GM18511 (cell line): Measurements from ENCODE around the gene NCK2.

Experiments used
- ATAC-seq: cut with Tn5 transposase; IDR thresholded peaks from one replicate; pipeline ENCODE4 v1.9.1; 2021; ENCODE audit warnings: mild to moderate bottlenecking, moderate library complexity; ENCODE audit not compliant: unreplicated experiment

Gene NCK2

DNA sequence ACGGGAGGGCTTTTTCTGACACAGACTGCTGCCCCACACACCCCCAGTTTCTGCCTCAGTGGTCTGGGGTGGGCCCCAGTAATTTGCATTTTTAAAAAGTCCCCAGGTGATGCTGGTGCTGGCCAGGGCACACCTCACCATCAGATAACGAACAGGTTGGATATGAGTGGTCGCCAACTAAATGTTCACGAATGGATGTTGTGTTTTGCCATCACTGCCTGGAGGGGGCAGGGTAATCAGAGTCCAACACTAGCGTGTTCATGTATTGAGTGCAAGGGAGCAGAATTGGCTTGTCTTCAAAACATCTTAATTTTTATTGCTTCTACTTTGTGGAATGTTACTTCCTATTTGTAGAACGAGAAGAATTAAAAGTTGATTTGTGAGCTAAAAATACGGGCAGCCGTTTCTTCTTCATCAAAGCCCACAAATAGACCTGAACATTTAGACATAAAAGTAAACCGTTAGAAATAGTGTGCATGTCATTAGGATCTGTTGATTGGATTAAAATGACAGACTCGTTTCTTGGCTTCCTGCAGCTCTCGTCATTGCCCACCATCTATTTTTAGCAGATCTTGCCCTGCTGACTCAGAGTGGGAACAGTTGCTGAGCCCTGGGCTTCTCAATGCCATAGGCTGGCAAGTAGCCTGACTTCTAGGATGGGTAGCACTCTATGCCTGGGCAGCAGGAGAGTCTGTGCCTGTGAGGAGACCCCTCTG lies 45.2 kb downstream of the NCK2 start:
- peak; percentile 93 for ATAC-seq

DNA sequence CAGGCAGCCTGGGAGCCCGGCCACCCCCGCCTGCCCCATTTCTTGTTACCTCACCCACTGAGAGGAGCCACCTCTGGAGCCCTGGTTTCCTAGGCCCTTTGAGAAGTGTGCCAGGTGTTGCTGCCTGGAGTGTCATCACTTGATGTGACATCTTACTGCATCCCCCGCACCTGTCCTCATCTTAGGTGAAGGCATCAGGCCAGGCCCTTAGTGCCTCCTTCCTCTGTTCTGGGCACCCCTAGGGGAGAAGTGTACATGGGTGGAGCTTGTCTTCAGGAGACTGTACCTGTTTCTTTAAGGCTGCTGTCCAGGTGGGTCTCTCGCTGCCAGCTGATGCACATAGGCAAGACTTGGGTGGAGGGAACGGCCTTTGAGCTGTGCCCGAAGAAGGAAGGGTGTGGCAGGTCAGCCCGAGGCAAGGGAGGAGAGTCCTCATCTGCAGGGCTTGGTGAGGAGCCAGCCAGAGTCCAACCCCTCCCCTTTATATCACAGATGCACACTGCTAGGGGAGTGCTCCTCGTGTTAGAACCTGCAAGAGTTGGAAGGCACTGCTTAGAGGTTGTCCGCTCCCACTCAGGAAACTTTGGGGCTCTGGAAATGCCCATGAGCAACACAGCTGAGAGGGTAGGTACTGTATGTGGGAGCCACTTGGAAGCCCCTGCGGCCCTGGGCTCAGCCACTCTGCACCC lies 45.9 kb downstream of the NCK2 start:
- peak; percentile 40 for ATAC-seq

DNA sequence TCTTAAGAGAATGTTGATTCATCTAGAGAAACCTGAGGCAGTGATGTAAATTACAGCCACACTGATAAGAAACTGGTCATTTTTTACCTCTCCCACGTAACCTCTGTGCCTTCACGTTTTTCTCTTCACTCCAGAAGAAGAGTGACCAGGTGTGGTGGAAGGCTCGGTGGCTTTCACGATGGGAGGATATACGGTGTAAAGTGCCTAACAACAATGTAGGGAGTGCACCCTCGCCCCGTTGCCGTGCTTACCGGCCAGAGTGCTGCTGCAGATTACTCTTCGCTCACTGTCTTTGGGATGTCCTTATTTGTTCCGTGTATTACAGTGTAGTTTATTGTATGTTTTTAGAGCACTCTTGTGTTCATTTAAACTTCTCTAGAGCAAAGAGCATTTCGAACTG lies 46.5 kb downstream of the NCK2 start:
- ATAC-seq, result no peak

DNA sequence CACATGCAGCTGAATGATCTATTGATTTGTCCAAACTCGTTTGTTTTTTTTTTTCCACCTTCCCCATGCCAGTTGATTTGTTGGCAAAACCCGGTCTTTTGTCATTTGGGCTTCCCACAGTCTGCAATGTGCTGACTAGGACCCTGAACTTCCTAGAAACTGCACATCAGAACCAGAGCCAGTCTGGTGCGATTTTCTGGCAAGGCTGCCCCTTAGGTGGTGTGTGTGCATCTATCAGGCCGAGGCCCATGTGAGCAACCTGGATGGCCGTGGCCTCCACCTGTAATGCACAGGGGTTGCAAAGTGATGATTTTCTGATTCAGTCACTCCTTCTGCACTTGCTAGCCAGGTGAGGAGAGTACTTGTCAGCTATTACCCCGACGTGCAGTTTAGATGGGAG lies 47.8 kb downstream of the NCK2 start:
- no peak for ATAC-seq

DNA sequence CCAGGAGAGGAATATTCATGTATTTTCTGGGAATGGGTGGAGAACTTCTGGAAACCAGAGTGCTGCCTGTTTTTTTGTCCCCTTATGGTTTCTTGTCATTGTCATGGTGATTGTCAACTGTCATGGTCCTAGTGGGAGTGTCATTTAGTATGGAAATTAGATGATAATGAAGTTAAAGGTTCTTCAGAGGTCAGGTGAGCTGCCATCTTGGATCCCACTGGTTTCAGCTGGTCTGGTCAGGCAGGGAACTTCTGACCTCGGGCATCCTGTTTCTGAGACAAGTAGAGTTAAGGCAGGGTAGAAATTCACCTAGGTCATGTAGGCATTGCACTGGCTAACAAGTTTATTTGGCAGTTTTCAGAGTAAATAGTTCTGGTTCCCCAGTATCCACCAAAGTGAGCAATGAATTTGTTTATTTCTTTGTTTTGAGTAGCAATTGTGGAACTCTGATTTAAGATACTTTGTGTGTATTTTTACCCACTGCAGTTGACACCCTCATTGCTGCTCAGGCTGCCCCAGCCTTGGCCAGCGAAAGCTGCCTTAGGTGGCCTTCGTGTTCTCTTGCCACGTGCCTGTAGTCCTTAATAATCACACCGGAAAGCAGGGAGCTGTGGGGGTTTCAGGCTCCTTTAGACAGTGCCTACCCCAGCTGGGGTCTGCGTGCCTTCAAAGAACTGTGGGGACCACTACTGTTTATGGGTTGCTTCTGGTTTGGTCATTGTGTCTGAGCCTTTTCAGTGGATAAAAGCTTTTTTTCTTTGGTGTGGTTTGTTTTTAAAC lies 48.7 kb downstream of the NCK2 start:
- no peak for ATAC-seq

DNA sequence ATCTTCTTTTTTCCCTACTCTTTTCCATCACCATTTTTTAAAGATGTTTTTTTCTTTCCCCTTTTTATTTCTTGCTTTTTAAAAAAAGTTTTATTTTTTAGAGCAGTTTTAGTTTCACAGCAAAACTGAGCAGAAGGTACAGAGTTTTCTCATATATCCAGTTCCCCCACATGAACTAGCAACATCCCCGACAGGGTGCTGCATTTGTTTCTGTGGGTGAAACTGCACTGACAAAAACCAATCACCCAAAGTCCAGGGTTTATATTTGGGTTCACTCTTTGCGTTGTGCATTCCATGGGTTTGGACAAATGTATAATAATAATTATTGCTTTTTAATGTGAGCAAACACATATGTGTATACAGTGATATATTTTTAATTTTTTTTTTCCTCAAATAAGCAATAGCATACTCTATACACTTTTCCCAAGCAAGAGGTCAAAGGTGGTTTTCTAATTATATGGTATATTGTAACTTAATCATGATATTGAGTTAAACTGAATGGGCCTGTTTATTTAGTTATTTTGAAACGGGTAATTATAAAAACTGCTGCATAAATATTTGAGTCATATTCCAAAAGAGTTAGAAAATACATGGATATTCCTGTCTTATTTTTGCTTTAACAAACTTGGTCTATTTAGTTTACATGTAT lies 50.3 kb downstream of the NCK2 start:
- no peak for ATAC-seq

DNA sequence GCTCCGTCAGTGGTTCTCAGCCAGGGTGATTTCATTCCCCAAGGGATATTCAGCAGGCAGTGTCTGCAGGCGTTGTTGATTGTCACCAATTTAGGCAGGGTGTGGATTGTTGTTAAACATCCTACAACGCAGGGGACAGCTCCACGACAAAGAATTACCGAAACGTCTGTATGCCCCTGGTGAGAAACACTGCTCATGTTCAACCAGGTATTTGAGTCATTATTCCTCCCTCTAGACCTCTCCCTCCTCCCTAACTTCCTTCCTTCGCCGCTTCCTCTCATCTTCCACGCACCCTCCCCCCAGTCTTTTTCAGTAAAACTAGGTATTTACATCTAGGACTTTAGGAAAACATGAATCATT lies 50.8 kb downstream of the NCK2 start:
- no peak for ATAC-seq

DNA sequence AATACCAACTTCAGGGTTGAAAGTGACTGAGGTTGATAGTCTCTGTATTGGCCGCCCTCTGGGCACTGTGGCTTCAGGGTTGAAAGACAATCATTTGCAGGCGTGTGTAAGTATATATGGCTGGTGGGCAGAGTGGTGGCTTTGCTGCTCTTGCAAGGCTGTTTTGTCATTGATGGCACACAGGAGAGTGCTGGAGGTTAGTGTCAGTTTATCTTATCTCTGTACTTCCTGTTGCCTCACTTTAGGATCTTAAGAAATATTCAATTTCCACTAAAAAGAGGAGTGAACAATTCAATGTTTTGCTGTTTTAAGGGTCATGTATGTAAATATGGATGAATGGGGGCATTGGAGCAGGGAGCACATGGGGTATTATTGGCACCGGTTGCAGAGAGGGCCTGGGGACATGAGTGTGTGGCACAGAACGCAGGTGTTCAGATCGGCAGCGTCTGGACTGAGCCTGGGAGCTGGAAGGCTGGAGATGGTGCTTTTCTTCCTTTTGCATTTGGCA lies 51.5 kb downstream of the NCK2 start:
- ATAC-seq, result peak; percentile 35

DNA sequence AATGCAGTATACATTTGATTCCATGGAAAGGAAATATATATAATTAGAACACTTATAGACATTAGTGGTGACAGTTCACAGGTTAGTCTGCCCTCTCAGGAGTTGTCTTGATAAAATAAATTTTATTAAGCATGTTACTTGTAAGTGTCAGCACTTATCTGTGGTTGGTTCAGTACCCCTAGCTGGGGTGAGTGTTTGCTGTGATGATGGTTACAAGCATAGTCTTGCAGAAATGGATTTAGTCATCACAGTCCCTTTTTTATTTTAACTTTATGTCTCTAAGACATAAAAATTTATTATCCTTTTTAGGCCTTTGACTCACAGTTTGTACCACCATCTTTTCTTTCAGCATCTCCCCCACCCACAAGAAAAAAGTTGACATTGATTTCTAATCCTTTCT lies 52.1 kb downstream of the NCK2 start:
- no peak for ATAC-seq

DNA sequence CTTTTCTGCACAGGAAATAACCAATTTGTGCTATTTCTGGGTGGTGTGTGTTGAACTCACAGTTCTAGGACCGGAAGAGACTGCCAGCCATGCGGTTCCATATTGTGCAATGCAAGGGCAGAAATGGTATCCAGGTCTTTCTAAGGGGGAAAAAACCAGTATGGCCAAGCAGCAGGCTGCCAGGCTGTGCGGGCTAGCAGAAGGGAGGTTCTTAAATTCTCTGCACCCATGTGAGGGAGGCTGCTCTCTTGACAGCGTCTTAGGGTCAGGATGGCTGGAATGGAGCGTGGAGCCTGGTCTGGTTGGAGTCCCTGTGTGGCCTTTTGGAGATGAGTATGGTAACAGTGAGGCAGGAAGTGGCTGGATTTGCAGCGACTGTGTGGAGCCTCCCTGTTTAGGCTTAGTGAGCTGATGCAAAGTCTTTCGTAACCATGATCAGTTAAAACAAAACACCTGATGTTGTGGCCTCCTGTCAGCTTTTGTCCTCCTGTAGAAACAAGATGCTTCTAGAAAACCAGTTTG lies 52.6 kb downstream of the NCK2 start:
- peak; percentile 58 for ATAC-seq

DNA sequence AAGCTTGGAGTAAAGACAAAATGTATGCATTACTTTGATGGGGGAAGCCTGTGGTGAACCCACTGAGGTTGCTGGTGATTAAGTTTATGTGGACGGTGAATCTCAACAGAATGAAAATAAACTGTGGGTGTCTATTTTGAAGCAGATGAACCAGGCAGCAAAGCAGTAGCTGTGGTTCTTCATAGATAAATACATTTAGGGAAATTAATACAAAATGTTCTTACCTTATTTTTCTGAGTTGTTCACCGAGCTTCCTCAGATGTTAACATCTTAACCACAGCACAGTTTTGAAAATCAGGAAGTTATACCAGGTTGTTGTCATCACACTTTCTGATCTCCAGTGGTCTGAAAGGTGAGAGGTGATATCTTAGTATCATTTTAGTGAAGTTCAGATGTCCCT lies 53.9 kb downstream of the NCK2 start:
- peak; percentile 33 for ATAC-seq

DNA sequence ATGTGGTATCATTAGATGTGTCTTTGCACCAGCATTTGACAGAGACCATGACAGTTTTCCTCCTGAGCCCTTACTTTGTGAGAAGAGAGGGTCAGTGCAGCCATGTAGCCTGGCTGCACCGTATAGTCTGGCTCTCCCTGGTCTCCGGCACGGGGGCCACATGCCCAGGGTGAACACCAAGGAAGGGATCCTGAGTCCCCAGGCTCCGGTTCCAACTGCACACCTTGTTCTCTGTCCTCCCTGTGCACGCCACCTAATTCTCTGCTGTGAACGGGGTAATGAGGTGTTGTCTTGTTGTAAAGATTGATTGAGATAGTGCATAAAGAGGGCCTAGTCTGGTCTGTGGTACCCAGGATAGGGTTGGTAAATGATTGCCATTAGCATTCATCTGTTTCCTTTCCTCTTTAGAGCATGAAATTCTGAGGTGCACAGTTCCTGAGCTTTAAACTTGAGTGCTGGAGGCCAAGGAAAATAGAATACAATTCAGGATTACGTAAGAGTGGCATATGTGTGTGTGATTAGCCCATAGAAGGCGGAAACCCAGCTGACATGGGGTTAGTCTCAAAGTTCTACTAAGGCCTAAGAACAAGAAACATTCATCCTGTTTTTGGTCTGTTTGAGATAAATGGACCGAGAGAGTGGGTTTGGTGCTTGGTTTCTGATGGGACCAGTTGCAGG lies 55.5 kb downstream of the NCK2 start:
- ATAC-seq, result no peak

DNA sequence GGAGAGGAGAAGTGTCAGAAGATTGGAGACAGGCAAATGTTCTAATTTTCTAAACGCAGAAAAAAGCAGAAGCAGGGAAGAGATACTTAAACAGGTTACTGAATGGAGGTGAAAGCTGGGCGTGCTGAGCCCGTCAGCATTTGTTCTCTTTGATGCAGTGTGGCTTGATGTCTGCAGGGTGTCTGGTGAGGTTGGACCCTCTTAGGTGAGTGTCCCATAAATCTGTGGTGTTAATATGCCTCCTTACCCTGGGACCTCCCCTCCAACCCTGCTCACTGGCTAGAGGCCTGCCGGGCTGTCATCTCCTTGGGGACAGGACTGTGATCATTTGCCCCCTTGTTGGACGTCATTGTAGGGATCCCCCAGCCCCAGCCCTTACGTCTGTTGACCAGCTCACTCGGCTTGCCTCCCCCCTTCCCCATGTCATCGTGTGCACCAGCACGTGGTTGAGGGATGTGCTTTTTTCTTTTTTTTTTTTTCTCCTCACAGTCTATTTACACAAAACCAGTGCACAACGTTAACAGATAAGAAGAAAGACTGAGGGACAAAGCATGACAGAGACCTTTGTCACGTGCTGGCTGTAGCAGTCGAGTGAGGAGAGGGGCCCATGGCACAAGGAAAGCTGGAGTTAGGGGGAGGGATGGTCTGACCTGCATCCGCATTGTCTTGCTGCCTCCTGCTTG lies 56.4 kb downstream of the NCK2 start:
- no peak for ATAC-seq

DNA sequence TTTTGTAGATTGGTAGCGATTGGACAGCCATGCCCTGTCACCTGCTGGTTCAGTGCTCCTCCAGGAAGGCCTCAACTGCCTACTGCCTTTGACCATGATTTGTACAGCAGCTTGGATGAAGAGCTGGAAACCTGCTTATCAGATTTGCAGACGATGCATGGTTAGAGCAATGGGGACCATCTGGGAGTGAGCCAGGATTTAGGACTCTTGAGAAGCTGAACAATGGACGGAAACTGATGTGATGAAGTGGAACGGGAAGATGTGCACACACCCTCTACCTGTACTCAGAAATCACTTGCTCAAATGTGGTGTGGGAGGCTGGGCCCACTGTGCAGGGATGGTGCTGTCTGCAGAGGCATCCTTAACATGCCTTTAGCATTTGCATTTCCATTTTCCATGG lies 57.2 kb downstream of the NCK2 start:
- ATAC-seq, result no peak

DNA sequence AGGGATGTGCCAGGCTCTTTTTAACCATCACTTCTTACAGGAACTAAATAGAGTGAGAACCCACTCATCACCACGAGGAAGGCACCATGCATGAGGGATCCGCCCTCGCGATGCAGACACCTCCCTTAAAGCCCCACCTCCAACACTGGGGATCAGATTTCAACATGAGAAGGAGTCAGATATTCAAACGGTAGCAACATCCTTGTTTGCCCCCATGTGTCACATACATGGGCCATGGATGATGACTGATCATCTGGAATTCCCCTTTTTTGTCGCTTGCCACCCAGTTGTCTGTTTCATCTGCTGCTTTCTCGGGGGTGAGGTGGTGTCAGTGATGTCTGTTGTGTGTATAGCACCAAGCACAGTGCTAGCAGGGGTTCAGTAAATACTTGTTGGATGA lies 57.9 kb downstream of the NCK2 start:
- ATAC-seq, result peak; percentile 57

DNA sequence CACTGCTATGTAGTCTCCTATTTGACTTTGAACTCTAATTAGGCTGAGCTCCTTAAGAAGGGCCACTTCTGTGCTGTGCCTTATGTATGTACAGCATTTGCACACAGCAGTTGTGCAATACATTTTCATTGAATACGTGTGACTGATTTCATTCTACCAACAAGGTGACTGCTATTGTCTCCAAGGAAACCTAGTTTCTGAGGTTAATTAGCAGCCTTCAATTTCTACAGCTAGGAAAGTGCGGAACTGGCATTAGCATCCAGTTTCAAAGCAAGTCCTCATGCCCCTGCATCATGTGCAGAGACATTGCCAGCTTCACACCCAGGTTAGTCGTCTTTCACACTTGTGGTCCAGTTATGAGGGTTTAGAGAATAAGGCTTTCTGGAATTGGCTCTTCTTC lies 58.6 kb downstream of the NCK2 start:
- ATAC-seq, result peak; percentile 36

DNA sequence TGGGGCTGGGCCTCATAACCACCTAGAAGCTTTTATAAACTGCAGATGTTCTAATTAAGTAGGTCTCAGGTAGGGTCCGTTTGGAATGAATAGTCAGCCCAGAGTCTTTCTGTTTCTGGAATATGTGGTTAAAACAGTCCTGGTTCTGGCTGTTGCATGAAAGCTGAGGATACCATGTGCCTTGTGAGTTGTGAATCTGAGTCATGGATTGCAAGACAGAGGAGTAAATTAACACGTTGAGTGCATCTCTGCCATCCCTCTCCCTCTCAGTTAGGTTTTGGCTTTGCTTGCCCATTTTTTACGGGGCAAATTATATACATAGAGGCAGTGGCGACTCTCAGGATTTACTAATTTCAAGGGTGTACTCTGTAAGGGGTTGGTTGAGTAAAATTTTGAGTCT lies 59.1 kb downstream of the NCK2 start:
- no peak for ATAC-seq

DNA sequence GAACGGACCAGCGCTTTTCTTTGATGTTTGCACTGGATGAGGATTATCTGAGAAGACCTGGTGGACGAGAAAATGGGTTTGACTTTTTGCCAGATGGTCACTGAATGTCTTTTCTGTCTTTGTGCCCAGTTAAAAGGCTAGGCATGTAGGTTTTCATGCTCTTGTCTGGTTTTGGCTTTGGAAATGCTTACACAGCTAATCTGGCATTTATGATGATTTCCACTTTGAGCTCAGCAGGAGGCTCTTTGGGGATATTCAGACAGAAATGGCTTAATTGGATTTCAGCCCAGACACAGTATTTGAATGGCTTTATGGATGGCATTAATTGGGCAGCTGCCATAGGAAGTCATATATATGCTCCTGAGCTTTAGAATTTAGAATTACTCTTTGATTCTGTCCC lies 59.6 kb downstream of the NCK2 start:
- ATAC-seq, result no peak

DNA sequence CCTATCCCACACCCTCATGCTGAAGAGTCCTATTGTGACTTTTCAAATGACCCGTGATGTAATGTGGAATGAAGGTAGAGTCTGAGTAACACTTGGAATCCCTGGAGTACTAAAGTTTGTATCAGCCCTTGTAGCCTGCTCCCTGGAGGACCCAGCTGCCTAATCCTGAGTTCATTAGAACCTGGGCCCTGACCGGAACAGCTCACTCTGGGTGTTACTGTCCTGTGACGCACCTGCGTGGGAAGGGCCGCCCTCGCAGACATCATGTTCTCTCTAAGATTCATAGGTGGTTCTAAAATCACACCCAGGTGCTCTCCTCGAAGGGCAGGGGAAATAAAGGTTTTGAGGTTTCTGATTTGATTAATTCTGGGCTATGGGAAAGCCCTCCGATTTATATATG lies 62.3 kb downstream of the NCK2 start:
- no peak for ATAC-seq
